NCI-H2029 treated with DMSO at 0.1 percent for 48 hours (cell line): Measurements from ENCODE around the gene CYP3A5.
"Not testable (repeated sequence)": the region's sequence is repeated elsewhere in the genome, so short reads cannot be mapped to it uniquely, and the experiment has no call there.

Source experiments
- DNase-seq: peaks from one replicate; lab custom pipeline; 2025; lab: John Stamatoyannopoulos, UW

Gene CYP3A5

DNA sequence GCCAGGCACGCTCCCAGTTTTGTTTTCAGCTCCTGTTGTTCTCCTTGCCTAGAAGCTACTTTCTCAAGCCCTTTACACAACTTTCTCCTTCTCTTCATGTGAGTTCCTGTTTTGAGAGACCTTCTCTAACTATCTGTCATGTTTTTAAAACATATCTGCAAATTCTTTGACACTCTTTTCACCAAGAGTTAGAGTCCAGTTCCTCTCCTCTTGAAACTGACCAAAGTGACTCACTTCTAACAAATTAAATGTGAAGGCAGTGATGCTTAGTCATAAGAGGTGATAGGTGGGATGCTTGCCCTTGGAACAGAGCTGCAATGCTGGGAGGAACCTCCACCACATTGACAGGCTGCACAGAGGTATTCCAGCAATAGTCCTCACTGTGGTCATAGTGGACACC lies 37.8 kb downstream of the CYP3A5 start:
- no peak for DNase-seq

DNA sequence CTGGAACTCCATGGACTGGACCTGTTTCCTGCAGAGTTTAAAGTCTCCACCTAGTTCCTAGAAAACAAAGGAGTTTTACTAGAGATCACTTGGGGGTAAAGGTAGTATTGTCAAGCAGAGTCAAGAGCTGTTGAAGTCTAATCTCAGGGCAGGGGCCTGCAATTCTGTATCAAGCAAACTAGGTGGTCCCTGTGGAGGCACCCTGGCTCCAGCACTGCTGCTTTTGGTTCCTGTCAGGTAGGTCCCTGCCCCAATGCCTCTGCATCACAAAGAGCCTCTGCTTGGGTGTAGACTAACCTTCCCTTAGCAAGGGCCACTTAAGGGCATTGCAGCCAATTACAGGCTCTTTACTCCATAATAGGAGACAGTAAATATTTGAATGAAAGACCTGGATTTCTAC lies 40.5 kb downstream of the CYP3A5 start:
- DNase-seq, result no peak

DNA sequence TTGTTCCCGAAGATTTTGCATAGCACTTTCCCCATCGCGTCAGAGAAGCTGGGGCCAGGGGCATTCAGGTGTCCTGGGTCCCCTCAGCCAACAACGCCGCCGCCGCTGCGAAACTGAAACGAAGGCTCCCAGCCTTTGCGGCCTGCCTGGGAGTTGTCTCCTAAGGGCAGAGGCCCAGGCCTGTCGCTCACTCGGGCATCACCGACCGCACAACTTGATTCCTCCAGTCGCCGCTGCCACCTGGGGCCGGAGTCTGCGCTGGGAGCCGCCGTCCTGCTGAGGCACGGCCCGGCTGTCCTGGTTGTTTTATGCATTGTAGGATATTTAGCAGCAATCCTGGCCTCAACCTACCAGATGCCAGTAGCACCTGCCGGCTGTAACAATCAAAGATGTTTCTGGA lies 41.1 kb downstream of the CYP3A5 start:
- DNase-seq, result no peak

DNA sequence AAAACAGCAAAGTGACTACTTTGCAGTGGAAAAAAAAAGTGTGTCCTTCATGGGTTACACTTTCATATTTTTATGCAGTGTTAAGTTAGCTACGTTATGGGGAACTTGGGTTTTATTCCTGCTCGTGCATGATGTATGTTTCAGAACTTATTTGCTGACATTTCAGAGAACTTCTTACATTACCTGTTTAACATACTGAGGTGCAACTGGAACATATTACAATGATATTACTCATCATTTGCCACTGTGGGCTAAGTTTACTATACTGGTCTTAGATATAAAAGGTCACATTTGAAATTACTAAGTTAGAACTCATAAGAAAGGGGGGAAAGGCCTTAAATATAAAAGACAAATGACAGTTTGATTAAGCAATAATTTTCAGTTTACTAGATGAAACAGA lies 42.4 kb downstream of the CYP3A5 start:
- not testable (repeated sequence) for DNase-seq

DNA sequence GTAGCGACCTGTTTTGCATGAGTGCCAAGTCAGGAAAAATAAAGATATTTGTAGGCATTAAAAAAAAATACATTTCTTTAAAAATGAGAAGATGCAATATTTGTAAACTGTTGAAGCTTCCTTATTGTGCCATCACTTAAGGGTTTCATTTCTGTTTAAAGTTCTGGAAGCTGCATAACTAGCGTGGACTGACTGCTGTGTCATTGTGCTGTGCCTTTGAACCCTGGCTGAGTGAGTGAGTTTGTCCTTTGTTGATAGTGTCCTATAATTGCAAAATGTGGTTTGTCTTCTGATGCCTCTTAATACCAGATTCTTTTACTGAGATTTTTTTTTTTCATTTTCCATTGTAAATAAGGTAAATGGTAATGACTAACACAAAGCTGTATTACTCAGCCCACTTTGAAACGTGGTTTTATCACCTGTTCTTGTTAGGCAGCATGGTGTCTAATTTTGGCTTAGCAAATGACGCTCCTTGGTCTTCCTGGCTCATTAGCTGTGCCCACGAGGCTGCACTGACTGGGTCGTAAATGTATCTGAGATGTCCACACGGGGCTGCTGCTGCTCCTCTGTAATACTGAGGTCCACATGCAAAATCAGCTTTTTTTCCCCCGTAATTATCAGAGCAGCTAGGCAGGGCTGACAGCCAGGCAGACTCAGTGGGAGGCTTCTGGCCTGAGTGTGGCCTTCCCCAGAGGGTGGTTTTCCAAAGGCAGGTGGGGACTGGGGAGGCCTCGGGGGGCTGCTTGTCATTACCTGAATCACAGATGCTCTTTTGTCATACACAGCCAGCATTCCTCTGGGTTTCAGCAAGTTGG lies 48.3 kb downstream of the CYP3A5 start:
- no peak for DNase-seq

DNA sequence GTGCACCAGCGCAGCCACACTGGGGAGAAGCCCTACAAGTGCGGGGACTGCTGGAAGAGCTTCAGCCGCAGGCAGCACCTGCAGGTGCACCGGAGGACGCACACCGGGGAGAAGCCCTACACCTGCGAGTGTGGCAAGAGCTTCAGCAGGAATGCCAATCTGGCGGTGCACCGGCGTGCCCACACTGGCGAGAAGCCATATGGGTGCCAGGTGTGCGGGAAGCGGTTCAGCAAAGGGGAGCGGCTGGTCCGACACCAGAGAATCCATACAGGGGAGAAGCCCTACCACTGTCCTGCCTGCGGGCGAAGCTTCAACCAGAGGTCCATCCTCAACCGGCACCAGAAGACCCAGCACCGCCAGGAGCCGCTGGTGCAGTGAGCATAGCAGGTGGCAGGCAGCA lies 50.2 kb downstream of the CYP3A5 start:
- DNase-seq, result no peak

DNA sequence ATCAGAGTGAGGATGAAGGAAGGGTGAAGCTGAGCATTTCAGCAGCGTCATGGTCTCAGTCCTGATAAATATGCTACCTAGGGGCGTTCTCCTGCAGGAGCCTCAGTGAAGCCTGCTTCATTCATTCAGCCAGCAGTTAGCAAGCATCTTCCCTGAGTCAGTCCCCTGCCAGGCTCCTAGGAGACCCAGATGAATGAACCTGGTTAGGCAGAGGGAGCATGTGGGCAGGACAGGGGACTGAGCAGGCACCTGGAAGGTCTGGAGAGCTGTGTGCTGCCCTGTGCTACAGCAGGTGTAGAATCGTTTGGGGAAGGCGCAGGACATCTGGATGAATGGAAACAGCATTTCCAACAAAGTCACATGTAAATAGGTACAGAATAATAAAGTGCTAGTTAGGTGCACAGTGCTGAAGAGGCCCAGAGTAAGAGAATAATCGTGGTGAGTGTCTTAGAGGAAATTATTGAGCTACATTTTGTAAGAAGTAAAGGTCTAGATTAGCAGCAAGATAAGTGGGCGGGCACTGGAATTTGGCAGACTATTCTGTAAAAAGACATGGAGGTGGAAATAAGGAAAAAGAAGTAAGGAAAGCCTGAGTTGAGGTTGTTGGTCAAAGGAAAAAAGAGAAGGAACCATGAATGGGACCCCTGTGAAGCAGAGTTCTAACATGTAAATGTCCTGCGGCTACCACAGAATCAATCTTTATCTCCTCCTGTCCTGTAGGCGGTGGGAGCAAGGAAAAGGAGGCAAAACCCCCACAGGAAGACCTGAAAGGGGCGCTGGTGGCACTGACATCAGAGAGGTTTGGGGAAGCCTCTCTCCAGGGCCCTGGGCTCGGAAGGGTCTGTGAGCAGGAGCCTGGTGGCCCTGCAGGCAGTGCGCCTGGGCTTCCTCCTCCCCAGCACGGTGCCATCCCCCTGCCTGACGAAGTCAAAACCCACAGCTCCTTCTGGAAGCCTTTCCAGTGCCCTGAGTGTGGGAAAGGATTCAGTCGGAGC lies 51.0 kb downstream of the CYP3A5 start:
- DNase-seq, result no peak

DNA sequence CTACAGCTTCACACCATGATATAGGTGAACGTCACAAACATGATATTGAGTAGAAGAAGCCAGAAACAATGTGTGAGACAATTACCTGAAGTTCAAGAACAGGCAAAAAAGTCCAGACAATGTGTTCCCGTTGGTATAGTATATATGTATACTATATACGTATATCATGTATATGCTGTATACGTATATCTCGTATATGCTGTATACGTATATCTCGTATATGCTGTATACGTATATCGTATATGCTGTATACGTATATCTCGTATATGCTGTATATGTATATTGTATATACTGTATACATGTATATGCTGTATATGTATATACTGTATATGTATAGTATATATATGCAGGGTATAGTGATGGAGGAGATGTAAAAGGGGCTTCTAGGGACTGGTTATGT lies 52.3 kb downstream of the CYP3A5 start:
- no peak for DNase-seq

DNA sequence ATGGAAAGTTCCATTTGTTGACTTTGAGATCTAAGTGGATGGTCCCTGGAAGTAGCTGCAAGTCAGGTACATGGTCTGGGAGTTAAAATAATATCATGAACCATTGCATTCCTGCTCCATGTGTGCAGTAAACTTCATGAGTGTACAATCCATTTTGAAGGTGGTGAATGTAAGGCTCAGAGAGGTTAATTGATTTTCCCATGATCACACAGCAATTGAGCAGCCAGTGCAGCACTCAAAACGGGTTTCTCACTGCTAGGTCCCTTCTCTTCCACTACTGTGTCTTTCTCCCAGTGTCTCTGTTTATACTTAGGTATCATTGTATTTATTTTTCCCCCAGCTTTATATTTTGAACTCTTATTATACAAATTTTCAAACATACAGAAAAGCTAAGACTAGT lies 53.1 kb downstream of the CYP3A5 start:
- no peak for DNase-seq

DNA sequence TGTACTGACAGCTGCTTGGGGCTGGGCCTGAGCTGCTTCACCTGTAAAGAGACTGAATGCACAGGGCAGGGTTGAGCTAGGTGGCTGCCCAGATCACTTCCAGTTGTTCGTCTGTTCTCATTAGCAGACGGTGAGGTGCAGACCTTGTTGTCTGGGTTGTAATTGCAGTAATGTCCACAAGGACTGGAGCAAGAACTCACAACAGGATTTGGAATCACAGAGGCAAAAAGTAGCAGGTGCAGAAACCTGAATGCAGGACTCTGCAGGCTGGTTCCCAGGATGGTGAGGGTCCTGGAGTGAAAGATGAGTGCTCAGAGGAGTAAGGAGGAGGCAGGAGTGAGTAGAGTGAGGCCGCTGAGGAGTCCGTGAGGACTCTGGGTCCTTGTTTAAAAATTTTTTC lies 53.8 kb downstream of the CYP3A5 start:
- no peak for DNase-seq

DNA sequence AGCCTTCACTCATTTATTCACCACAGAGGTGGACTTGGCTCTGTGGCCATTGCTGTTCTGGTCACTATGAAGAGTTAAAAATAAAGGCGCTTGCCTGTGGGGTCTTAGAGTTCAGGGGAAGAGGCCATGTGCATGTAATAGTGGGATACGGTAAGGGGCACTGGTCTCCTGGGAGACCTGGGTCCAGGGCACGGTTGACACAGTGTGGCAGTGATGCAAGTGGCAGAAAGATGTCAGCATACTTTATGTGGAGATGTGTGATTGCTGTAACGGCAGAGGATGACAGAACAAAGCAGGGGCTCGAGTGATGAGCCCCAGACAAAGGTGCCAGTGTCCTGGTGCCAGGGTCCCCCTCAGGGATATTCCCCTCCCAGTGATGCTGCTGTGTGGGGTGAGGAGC lies 54.5 kb downstream of the CYP3A5 start:
- DNase-seq, result no peak

DNA sequence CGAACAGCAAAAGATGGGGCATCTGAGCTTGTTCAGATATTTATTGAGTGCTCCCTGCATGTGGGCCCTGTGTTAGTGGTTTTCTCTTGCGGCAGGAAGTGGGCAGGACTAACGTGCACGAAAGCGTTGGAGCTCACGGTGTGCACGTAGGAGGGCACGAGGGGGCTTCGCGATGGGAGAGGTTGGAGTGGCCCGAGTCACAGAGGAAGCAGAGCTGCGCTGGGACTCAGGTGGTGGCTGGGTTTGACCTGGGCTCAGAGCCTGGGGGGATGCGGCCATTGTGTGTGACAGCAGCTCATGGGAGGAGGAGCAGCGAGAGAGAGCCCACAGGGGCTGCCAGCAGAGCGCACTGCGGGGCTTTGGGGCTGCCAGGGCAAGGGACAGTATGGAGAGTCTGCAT lies 55.3 kb downstream of the CYP3A5 start:
- DNase-seq, result no peak

DNA sequence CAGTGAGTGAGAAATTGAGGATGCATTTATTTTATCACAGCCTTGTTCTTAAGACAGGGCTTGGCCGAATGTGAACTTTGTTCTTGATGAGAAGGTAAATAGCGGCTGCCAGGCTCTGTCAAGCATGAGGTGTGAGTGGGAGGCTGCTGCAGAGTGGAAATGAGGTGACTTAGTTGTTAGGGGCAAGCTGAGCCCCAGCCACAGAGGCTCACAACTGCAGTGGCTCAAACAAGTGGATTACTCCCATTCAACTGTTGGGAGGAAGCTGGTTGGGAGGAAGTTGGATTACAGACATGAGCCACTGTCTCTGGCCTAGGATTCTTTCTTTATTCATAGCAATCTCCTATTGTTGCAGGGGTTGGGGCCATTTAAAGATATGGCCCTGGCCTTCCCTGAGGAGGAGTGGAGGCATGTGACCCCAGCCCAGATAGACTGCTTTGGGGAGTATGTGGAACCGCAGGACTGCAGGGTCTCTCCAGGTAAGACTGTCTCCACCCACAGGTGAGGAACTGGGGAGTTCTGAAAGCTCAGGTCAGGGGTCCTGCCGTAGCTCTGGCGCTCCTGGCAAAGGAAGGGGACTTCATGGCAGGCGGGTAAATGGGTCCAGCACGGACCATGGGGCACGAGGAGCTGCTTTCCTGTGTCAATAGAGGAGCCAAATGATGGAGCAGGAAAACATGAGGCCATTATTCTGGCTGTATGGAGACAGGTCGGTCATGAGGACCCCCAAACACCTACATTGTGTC lies 55.9 kb downstream of the CYP3A5 start:
- no peak for DNase-seq

DNA sequence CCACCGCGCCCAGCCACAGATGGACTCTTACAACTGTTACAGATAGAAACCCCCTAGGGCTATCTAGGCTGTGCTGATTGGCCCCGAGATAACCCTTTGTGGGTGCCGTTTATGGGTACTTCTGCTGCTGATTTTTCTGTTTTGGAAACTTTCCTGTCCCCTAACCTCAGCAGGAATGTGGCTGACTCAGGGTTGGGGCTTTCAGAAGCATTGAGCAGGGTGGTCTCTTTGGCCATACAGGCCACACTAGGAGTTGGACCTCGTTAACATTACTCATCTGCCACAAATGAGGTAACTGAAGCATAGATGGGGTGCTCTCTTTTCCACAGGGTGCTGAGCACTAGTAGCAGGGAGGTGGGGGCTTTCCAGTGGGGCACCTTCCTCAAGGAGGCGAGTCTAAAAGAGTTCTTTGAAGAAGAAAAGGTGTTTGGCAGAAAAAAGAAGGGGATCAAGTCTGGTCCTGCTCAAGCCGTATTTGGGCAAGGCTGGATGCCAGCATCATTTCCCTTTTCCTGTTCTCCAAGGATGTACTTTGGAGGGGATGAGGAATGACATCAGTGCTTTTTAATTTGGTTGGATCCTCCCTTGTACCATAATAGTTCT lies 56.6 kb downstream of the CYP3A5 start:
- no peak for DNase-seq

DNA sequence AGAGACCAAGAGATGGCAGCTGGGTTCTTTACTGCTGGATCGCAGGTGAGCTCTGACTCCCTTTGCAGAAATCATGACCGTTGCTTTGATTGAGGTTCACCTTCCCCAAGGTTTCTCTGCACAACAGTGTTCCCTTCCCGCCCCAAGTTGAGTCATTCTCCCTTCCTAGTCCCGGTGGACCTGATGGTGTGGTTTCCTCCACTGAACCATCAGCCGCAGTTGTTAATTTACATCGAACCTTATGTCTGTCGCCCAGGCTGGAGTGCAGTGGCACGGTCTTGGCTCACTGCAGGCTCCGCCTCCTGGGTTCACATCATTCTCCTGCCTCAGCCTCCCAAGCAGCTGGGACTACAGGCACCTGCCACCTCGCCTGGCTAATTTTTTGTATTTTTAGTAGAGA lies 57.2 kb downstream of the CYP3A5 start:
- DNase-seq, result no peak

DNA sequence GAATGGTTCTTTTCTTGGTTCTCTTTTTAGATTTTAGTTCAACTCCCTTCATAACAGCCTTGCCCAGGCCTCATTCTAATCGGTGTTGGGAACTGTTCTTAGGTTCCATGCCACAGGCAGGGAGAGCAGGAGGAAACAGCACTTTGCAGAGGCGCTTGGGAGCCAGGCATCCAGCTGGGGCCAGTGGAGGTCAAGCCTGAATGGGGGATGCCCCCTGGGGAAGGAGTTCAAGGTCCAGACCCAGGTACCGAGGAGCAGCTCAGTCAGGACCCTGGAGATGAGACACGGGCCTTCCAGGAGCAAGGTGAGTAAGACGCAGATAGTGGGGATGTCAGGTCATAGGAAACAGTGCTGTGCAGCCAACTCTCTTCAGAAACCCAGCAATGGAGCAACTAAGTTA lies 58.5 kb downstream of the CYP3A5 start:
- no peak for DNase-seq

DNA sequence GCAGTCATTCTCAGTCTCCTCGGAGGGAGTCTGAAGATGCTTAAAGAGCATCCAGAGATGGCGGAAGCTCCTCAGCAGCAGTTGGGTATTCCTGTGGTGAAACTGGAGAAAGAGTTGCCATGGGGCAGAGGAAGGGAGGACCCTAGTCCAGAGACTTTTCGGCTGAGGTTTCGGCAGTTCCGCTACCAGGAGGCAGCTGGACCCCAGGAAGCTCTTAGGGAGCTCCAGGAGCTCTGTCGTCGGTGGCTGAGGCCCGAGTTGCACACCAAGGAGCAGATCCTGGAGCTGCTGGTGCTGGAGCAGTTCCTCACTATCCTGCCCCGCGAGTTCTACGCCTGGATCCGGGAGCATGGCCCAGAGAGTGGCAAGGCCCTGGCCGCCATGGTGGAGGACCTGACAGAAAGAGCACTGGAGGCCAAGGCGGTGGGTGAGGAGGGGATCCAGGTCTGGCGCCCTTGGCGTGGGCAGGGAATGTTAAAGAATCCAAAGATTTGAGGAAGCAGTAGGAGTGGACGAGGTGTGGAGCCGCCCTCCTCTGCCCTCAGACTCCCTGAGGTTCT lies 60.1 kb downstream of the CYP3A5 start:
- no peak for DNase-seq

DNA sequence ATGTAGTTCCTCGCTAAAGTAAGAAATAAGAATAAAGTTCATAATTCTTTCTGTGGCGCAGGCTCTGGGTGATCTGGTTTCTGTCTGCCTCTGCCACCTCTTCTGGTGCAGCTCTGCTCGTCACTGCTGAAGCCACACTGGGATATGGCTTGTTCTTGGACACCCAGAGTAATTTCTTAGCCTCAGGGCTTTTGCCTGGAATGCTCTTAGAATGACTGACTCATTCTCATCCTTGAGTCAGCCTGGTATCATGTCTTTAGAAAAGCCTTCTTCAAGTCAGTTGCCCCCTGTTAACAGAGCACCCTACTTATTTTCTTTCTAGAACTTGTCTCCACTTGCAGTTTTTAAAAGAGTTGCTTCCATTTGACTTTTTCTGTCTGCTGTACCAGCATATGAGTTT lies 61.1 kb downstream of the CYP3A5 start:
- DNase-seq, result no peak

DNA sequence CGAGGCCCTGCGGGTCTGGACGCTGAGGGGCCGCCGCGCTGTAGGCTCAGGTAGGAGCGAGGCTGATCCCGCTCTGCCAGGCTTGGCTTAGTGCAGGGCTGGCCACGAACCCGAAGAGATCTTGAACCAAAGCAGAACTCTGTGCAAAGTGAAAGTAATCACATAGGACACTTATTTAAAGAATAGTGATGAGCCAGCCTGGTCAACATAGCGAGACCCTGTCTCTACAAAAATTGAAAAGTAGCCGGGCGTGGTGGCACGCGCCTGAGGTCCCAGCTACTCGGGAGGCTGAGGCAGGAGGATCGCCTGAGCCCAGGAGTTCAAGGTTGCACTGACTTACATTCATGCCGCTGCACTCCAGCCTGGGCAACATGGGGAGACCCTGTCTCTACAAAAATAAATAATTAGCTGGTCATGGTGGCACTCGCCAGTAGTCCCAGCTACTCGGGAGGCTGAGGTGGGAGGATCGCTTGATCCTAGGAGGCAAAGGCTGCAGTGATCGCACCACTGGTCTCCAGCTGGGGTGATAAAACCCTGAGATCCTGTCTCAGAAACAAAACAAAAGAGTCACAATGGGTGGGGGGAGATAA lies 62.5 kb downstream of the CYP3A5 start:
- no peak for DNase-seq

DNA sequence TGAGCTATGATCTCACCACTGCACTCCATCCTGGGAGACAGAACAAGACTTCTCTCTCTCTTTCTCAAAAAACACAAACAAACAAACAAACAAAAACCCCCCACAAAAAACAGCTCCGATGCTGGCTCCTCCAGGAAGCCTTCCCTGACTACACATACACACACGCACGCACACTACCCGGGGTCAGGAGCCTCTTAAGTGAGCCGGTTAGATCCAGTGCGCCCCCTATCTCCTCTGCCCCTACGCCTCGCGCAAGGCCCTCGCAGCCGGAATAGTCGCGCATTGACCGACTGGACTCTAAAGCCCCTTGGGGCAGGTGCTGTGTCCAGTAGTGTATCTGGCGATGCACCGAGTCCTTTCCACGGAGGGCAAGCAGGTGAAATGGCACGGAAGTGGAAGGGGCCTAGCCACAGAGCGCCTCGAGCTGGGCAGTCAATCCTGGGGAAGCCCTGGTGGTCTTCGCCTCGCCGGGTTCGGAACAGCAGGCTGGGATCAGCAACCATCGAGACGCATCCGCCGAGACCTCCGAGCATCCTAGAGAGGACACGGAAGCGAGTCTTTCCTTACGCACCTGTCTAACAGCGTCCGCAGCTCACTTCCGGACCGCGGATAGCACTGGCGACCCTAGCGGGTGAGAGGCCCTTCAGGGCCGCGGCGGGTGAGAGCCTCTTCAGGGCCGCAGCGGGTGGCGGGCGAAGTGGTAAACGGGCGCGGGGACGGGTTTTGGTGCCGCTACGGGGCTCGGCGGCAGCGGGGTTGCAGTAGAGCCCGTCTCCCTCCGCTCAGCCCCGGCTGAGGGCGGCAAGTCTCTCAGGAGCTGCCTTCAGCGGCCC lies 63.2 kb downstream of the CYP3A5 start, which contains the start of gene ZSCAN25:
ZSCAN25 (plus strand) TSS at position 588 of the 833 bp plus-strand sequence. CDS start 2,661 bp downstream, outside the sequence.
- DNase-seq, result peak; percentile 69
